ENCODE measurements around the gene POLR1B.
"Not testable (repeated sequence)": the region's sequence is repeated elsewhere in the genome, so short reads cannot be mapped to it uniquely, and the experiment has no call there.

Gene POLR1B

DNA sequence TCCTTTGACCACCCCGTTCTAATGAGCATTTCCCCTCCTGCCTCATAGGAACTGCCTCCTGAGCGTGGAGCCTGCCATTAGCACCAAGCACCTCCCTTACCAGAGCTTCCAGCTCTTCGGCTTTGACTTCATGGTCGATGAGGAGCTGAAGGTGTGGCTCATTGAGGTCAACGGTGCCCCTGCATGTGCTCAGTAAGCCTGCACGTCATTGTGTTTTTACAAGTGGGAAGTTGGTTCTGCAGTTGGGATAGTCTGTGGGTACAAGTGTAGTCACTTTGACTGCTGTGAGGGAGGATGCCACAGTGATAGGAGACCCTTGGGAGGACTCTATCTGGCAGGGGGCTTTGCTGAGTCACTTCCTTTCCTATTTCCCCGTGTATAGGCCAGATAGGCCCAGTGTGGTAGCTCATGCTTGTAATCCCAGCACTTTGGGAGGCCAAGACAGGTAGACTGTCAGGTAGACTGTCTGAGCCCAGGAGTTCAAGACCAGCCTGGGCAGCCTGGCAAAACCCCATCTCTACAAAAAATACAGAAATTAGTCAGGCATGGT, 22.0 kb upstream of the POLR1B start:
- H3K9me3 ChIP-seq (ENCODE audit: control insufficient read depth, insufficient read depth, low read length): no peaks in the 10 kb centered on the region
- no peak overlapping the region for H3K4me3 ChIP-seq (ENCODE audit: low read depth, low read length)
- no peaks in the 10 kb centered on the region for H3K27me3 ChIP-seq (ENCODE audit: control insufficient read depth, insufficient read depth, low read length)
- H3K36me3 ChIP-seq (ENCODE audit: control insufficient read depth, insufficient read depth, low read length): peaks cover 9% of the 10 kb centered on the region
- no peaks in the 10 kb centered on the region for H3K4me1 ChIP-seq (ENCODE audit: control insufficient read depth, insufficient read depth, low read length)
- no peak overlapping the region for H3K9ac ChIP-seq (ENCODE audit: low read depth, low read length)

GRCh38 chr2:112523291-112523777, 18.9 kb upstream of the POLR1B start:
- H3K9ac ChIP-seq (ENCODE audit: low read depth, low read length): no peak overlapping the region
- no peaks in the 10 kb centered on the region for H3K27me3 ChIP-seq (ENCODE audit: control insufficient read depth, insufficient read depth, low read length)
- H3K36me3 ChIP-seq (ENCODE audit: control insufficient read depth, insufficient read depth, low read length): peaks cover 9% of the 10 kb centered on the region
- H3K9me3 ChIP-seq (ENCODE audit: control insufficient read depth, insufficient read depth, low read length): no peaks in the 10 kb centered on the region
- no peaks in the 10 kb centered on the region for H3K4me1 ChIP-seq (ENCODE audit: control insufficient read depth, insufficient read depth, low read length)
- H3K4me3 ChIP-seq (ENCODE audit: low read depth, low read length): no peak overlapping the region

DNA sequence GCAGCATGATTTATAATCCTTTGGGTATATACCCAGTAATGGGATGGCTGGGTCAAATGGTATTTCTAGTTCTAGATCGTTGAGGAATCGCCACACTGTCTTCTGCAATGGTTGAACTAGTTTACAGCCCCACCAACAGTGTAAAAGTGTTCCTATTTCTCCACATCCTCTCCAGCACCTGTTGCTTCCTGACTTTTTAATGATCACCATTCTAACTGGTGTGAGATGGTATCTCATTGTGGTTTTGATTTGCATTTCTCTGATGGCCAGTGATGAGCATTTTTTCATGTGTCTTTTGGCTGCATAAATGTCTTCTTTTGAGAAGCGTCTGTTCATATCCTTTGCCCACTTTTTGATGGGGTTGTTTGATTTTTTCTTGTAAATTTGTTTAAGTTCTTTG, 18.0 kb upstream of the POLR1B start:
- H3K4me1 ChIP-seq (ENCODE audit: control insufficient read depth, insufficient read depth, low read length); H3K4me3 ChIP-seq (ENCODE audit: low read depth, low read length); H3K9me3 ChIP-seq (ENCODE audit: control insufficient read depth, insufficient read depth, low read length); H3K27me3 ChIP-seq (ENCODE audit: control insufficient read depth, insufficient read depth, low read length); H3K9ac ChIP-seq (ENCODE audit: low read depth, low read length): not testable (repeated sequence)
- peaks cover 18% of the 10 kb centered on the region for H3K36me3 ChIP-seq (ENCODE audit: control insufficient read depth, insufficient read depth, low read length)

DNA sequence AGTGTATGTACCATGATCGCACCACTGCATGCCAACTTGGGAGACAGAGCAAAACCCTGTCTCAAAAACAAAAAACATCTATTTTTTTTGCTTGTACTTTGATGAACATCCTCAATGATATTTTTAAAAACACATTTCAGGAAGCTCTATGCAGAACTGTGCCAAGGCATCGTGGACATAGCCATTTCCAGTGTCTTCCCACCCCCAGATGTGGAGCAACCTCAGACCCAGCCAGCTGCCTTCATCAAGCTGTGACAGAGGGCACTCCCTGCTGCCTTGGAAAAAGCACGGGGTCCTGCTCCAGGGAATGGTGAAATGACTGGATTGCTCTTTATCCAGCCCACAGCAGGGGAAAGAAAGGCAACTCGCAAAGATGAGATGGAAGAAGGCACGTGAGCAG, 13.7 kb upstream of the POLR1B start:
- no peaks in the 10 kb centered on the region for H3K4me1 ChIP-seq (ENCODE audit: control insufficient read depth, insufficient read depth, low read length)
- no peak overlapping the region for H3K9ac ChIP-seq (ENCODE audit: low read depth, low read length)
- H3K9me3 ChIP-seq (ENCODE audit: control insufficient read depth, insufficient read depth, low read length): no peaks in the 10 kb centered on the region
- no peak overlapping the region for H3K4me3 ChIP-seq (ENCODE audit: low read depth, low read length)
- H3K27me3 ChIP-seq (ENCODE audit: control insufficient read depth, insufficient read depth, low read length): no peaks in the 10 kb centered on the region
- peaks cover 9% of the 10 kb centered on the region for H3K36me3 ChIP-seq (ENCODE audit: control insufficient read depth, insufficient read depth, low read length)

GRCh38 chr2:112529757-112530156, 12.5 kb upstream of the POLR1B start:
- Histone ChIP-seq H3K9ac (ENCODE audit: low read depth, low read length) (no peak overlapping the region), H3K27me3 (ENCODE audit: control insufficient read depth, insufficient read depth, low read length) (no peaks in the 10 kb centered on the region), H3K9me3 (ENCODE audit: control insufficient read depth, insufficient read depth, low read length) (no peaks in the 10 kb centered on the region), H3K4me1 (ENCODE audit: control insufficient read depth, insufficient read depth, low read length) (no peaks in the 10 kb centered on the region), H3K4me3 (ENCODE audit: low read depth, low read length) (no peak overlapping the region), H3K36me3 (ENCODE audit: control insufficient read depth, insufficient read depth, low read length) (peaks cover 9% of the 10 kb centered on the region)

DNA sequence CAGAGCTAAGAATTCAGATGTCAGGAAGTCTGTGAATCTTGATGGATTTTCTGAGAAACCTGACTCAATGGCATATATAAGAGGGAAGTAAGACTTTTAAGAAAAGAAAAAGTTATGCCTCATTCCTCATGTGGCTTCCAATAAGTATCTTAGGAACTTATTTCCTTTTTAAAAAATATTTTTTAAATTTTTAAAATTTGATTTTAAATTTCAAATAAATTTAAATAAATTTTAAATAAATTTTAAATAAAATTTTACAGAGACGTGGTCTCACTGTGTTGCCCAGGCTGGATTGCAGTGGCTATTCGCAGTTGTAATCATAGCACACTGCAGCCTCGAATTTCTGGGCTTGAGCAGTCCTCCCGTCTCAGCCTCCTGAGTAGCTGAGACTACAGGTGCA, 11.5 kb upstream of the POLR1B start:
- Histone ChIP-seq H3K9me3 (ENCODE audit: control insufficient read depth, insufficient read depth, low read length) (no peaks in the 10 kb centered on the region), H3K4me3 (ENCODE audit: low read depth, low read length) (no peak overlapping the region), H3K27me3 (ENCODE audit: control insufficient read depth, insufficient read depth, low read length) (no peaks in the 10 kb centered on the region), H3K9ac (ENCODE audit: low read depth, low read length) (no peak overlapping the region), H3K4me1 (ENCODE audit: control insufficient read depth, insufficient read depth, low read length) (no peaks in the 10 kb centered on the region), H3K36me3 (ENCODE audit: control insufficient read depth, insufficient read depth, low read length) (peaks cover 9% of the 10 kb centered on the region)

DNA sequence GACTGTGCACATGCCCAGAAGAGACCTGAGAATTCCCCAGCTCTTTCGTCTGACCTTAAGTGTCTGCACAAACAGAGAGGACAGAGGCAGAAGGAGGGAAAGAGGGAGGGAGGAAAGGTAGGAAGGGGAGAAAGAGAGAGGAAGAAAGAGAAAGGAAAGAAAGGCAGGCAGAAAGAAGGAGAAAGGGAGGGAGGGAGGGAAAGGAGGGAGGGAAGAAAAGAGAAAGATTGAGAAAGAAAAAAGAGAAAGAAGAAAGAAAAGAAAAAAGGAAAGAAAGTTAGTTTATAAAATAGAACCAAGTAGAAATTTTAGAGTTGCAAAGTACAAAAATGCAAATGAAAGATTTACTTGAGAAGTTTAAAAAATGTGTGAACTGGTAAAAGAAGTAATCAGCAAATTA, 7.4 kb upstream of the POLR1B start:
- H3K9ac ChIP-seq (ENCODE audit: low read depth, low read length): no peak overlapping the region
- H3K4me1 ChIP-seq (ENCODE audit: control insufficient read depth, insufficient read depth, low read length): no peaks in the 10 kb centered on the region
- H3K4me3 ChIP-seq (ENCODE audit: low read depth, low read length): no peak overlapping the region
- no peaks in the 10 kb centered on the region for H3K9me3 ChIP-seq (ENCODE audit: control insufficient read depth, insufficient read depth, low read length)
- no peaks in the 10 kb centered on the region for H3K27me3 ChIP-seq (ENCODE audit: control insufficient read depth, insufficient read depth, low read length)
- no peaks in the 10 kb centered on the region for H3K36me3 ChIP-seq (ENCODE audit: control insufficient read depth, insufficient read depth, low read length)

DNA sequence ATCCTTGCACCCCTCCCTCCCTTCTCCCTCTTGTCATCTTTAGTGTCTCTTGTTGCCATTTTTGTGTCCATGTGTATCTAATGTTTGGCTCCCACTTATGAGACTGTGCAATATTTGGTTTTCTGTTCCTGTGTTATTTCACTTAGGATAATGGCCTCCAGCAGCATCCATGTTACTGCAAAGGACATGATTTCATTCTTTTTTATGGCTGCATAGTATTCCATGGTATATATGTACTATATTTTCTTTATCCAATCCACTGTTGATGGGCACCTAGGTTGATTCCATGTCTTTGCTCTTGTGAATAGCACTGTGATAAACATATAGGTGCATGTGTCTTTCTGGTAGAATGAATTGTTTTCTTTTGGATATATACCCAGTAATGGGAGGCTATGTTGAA, 5.6 kb upstream of the POLR1B start:
- not testable (repeated sequence) for H3K4me3 ChIP-seq (ENCODE audit: low read depth, low read length); H3K4me1 ChIP-seq (ENCODE audit: control insufficient read depth, insufficient read depth, low read length); H3K9ac ChIP-seq (ENCODE audit: low read depth, low read length); H3K36me3 ChIP-seq (ENCODE audit: control insufficient read depth, insufficient read depth, low read length); H3K9me3 ChIP-seq (ENCODE audit: control insufficient read depth, insufficient read depth, low read length); H3K27me3 ChIP-seq (ENCODE audit: control insufficient read depth, insufficient read depth, low read length)

GRCh38 chr2:112539306-112539705, 3.0 kb upstream of the POLR1B start:
- Histone ChIP-seq H3K4me1 (ENCODE audit: control insufficient read depth, insufficient read depth, low read length) (no peaks in the 10 kb centered on the region), H3K27me3 (ENCODE audit: control insufficient read depth, insufficient read depth, low read length) (no peaks in the 10 kb centered on the region), H3K9ac (ENCODE audit: low read depth, low read length) (no peak overlapping the region), H3K36me3 (ENCODE audit: control insufficient read depth, insufficient read depth, low read length) (no peaks in the 10 kb centered on the region), H3K9me3 (ENCODE audit: control insufficient read depth, insufficient read depth, low read length) (no peaks in the 10 kb centered on the region), H3K4me3 (ENCODE audit: low read depth, low read length) (no peak overlapping the region)

- no peaks in the 10 kb centered on the region for H3K9me3 ChIP-seq (ENCODE audit: control insufficient read depth, insufficient read depth, low read length)
- no peaks in the 10 kb centered on the region for H3K36me3 ChIP-seq (ENCODE audit: control insufficient read depth, insufficient read depth, low read length)
- no peak overlapping the region for H3K4me3 ChIP-seq (ENCODE audit: low read depth, low read length)
- no peaks in the 10 kb centered on the region for H3K4me1 ChIP-seq (ENCODE audit: control insufficient read depth, insufficient read depth, low read length)
- no peaks in the 10 kb centered on the region for H3K27me3 ChIP-seq (ENCODE audit: control insufficient read depth, insufficient read depth, low read length)
- no peak overlapping the region for H3K9ac ChIP-seq (ENCODE audit: low read depth, low read length)
Measured at GRCh38 chr2:112540906-112541305, 1.4 kb upstream of the POLR1B start.

DNA sequence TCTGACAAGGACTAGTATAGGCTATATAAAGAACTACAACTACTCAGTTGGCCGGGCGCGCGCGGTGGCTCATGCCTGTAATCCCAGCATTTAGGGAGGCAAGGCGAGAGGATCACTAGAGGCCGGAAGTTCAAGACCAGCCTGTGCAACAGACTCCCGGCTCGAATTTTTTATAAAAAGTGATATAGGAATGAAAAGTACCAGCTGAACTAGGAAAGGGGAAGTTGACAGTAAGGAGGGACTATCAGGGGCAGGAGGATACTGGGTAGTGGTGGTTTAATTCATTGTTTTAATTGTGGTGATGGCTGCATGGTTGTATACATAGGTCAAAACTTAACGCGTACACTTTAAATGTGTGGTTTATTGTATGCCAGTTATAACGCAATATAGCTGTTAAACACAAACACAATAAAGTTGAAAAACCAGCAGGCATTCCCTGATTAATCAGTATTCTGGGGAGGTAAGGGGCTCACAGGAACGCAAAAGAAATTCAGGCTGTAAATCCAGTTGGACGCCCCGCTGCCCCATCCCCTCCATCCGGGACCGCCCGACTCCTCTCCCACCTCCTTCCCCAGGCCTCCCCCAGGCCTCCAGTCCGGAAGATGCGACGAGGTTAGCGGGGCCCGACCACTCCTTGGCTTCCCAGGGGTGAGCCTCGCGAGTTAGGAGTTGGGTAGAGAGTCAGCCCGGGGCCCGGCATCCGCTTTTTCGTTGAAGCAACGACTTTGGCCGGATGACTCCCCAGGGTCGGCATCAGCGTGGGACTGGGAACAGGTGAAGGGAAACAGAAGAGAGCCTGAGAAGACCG, 746 bp upstream of the POLR1B start:
- peak overlapping the region; percentile 96 for H3K4me3 ChIP-seq (ENCODE audit: low read depth, low read length)
- H3K27me3 ChIP-seq (ENCODE audit: control insufficient read depth, insufficient read depth, low read length): no peaks in the 10 kb centered on the region
- no peaks in the 10 kb centered on the region for H3K36me3 ChIP-seq (ENCODE audit: control insufficient read depth, insufficient read depth, low read length)
- peak overlapping the region; percentile 95 for H3K9ac ChIP-seq (ENCODE audit: low read depth, low read length)
- H3K9me3 ChIP-seq (ENCODE audit: control insufficient read depth, insufficient read depth, low read length): no peaks in the 10 kb centered on the region
- H3K4me1 ChIP-seq (ENCODE audit: control insufficient read depth, insufficient read depth, low read length): no peaks in the 10 kb centered on the region

- peak overlapping the region; percentile 95 for H3K9ac ChIP-seq (ENCODE audit: low read depth, low read length)
- H3K9me3 ChIP-seq (ENCODE audit: control insufficient read depth, insufficient read depth, low read length): no peaks in the 10 kb centered on the region
Measured at GRCh38 chr2:112542984-112543661, 858 bp downstream of the POLR1B start.

More at GRCh38 chr2:112542984-112543661, 858 bp downstream of the POLR1B start:
- no peaks in the 10 kb centered on the region for H3K27me3 ChIP-seq (ENCODE audit: control insufficient read depth, insufficient read depth, low read length)
- H3K4me1 ChIP-seq (ENCODE audit: control insufficient read depth, insufficient read depth, low read length): no peaks in the 10 kb centered on the region
- H3K36me3 ChIP-seq (ENCODE audit: control insufficient read depth, insufficient read depth, low read length): peaks cover 5% of the 10 kb centered on the region
- peak overlapping the region; percentile 96 for H3K4me3 ChIP-seq (ENCODE audit: low read depth, low read length)
